H4 (cell line): ENCODE results near the gene EYS. TPM values are rescaled to one million over a fixed set of nuclear protein-coding genes. Genes with fewer than 3 reads are reported as not detected.

Experiments
- DNase-seq: peaks from one replicate; pipeline ENCODE4 v3.0.0-alpha.2; 2015; ENCODE audit warnings: low spot score
- total RNA-seq: library from RNA; depleted of rRNA; stranded (reverse); fragments of >200 nt; shearing (Covaris generic); gene quantifications from 2 replicates; pipeline ENCODE4 v1.2.3, GENCODE V29; 2014

EYS gene
- total RNA-seq, 1 experiment from 2014 or later, result 0.17 TPM

DNA sequence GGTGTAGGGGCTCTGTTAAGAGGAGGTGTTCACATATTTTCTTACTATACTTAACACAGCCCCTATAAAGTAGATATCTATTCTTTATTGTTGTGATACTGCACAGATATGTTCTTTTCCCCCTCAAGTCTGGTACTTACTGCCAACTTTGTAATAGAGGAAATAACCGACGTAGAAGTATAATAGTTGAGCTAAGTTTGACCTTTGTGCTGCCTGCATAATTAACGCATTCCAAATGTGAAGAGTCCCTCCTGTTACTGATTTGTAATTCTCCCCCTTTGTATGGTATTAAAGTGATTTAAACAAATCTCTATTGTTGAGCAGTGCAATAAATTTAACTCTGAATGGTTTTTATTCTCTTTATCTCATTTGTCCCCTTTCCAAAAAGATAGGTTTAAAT, 2032.4 kb downstream of the EYS start:
- DNase-seq, result no peak

DNA sequence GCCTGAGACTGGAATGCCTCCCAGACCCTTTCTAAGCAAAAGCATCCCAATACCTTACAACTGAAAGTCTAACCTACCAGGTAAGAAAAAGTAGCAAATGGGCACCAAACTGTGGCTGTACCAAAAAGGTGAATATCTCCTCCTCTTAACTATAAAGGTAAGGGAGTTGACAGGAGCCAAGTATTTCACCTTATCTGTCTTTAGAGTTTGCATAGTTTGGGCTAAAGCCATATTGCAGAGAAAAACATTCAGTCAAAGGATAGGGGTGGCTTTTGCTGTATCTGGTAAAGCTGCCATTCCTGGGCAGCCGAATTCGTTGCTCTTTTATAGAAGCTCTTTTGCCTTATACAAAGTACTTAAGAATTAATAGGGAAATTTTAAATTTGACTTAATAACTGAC, 2033.3 kb downstream of the EYS start:
- no peak for DNase-seq

DNA sequence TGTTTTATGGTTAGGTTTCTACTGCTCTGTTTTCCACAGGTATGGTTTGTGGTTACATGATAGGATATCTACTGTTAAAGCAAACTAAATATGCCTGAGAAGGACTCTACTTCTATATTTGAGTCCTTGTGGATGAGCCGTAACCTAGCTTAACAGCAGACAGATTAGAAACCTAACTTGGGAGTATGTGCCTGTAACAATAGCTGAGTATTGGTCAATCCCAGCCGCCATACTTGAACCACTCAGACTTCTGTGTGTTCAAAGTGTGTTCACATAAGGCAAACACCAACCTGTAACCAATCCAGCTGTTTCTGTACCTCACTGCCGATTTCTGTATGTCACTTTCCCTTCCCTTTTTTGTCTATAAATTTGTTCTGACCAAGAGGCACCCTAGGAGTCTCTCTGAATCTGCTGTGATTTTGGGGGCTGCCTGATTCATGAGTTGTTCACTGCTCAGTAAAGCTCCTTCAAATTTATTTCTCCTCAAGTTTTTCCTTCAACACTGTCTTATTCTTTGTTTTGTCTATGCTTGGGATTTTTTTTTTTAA, 2034.4 kb downstream of the EYS start:
- DNase-seq, result no peak

DNA sequence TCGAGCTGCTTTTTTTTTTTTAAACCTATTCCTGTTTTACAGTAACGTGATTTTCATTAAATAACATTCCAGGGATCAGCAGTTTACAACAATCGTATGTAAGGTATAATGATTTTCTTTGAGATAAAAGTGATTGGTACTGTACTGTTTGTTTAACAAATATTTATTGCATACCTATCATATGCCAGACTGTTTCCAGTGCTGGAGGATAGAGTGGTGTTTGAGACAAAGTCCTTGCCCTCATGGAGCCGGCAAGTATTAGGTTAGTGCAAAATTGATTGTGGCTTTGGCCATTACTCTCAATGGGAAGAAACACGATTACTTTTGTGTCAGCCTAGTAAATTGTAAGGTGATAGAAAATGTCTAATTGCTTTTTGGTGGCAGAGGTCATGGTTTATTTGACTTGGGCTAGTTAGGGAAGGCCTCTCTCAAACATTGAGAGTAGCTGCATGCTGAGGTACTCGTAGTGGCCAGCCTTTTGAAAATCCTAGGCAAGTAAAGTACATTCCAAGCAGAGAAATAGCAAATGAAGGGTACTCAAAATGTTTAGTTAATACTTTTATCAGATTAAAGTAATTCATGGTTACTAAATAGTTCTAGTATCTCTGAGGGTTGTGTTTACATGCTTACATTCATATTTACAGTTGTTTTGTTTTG, 2035.8 kb downstream of the EYS start:
- no peak for DNase-seq
